ENCODE measurements around the gene BTG2.

- TF ChIP-seq EZH2 (IDR thresholded peaks at IDR 0.05; ENCODE audit: borderline replicate concordance) (no peak), CTCF (IDR thresholded peaks at IDR 0.05; ENCODE audit: poor library complexity) (no peak), EZH2phosphoT487 (IDR thresholded peaks at IDR 0.05; ENCODE audit: low read depth, severe bottlenecking, unreplicated experiment) (no peak)
Observed at GRCh38 chr1:203343956-203344754, 38.8 kb downstream of the BTG2 start.
